HG02759 (cell line): ENCODE measurements around the gene ITGB6.

Source experiments
- ATAC-seq: cut with Tn5 transposase; IDR thresholded peaks from one replicate; pipeline ENCODE4 v1.9.1; 2021; ENCODE audit warnings: mild to moderate bottlenecking, moderate library complexity; ENCODE audit not compliant: unreplicated experiment

Gene ITGB6

GRCh38 chr2:160199683-160200389 is at the start of gene ITGB6:
ITGB6 (minus strand) TSS chr2:160200272; CDS start chr2:160200063, 209 bp downstream.
- ATAC-seq, result no peak

GRCh38 chr2:160247296-160248035 is 47.4 kb upstream of the ITGB6 start:
- no peak for ATAC-seq

GRCh38 chr2:160246356-160246755 is 46.3 kb upstream of the ITGB6 start:
- ATAC-seq, result no peak

- ATAC-seq, result no peak
Observed at GRCh38 chr2:160245614-160246155, 45.6 kb upstream of the ITGB6 start.

GRCh38 chr2:160242893-160243564 is 43.0 kb upstream of the ITGB6 start:
- ATAC-seq, result no peak

- no peak for ATAC-seq
Observed at GRCh38 chr2:160241251-160242137, 41.4 kb upstream of the ITGB6 start.

- no peak for ATAC-seq
Observed at GRCh38 chr2:160239436-160239835, 39.4 kb upstream of the ITGB6 start.

GRCh38 chr2:160238392-160238791 is 38.3 kb upstream of the ITGB6 start:
- ATAC-seq, result no peak

- ATAC-seq, result no peak
Observed at GRCh38 chr2:160232905-160233475, 32.9 kb upstream of the ITGB6 start.

- no peak for ATAC-seq
Observed at GRCh38 chr2:160229591-160229990, 29.5 kb upstream of the ITGB6 start.

- ATAC-seq, result no peak
Observed at GRCh38 chr2:160228141-160228917, 28.3 kb upstream of the ITGB6 start.

GRCh38 chr2:160227293-160227915 is 27.3 kb upstream of the ITGB6 start:
- no peak for ATAC-seq

- no peak for ATAC-seq
Observed at GRCh38 chr2:160226367-160226766, 26.3 kb upstream of the ITGB6 start.

- no peak for ATAC-seq
Observed at GRCh38 chr2:160225722-160226121, 25.6 kb upstream of the ITGB6 start.

- no peak for ATAC-seq
Observed at GRCh38 chr2:160224507-160224906, 24.4 kb upstream of the ITGB6 start.

- ATAC-seq, result peak; percentile 94
Observed at GRCh38 chr2:160224060-160224459, 24.0 kb upstream of the ITGB6 start.

GRCh38 chr2:160223560-160223959 is 23.5 kb upstream of the ITGB6 start:
- no peak for ATAC-seq

- ATAC-seq, result no peak
Observed at GRCh38 chr2:160222546-160223283, 22.6 kb upstream of the ITGB6 start.
